MM.1S (cell line): Measurements from ENCODE around the gene ELP5.
A peak's percentile ranks its signal among the peaks of the same experiment; 100 is the strongest.

Experiments
- DNase-seq: peaks from one replicate; pipeline ENCODE4 v3.0.0-alpha.2; 2015
- H2AFZ ChIP-seq: fragments of 300-600 bp; sonication (generic); 2 replicates; pipeline ENCODE4 v1.6.0; 2016; ENCODE audit warnings: antibody characterized with exemption, low read length
- H3F3A ChIP-seq: fragments of 300-600 bp; sonication (generic); 2 replicates; pipeline ENCODE4 v1.6.1; 2016; ENCODE audit warnings: mild to moderate bottlenecking, antibody characterized with exemption, low read length, moderate library complexity, mixed read lengths; ENCODE audit not compliant: insufficient read depth
- H3K27ac ChIP-seq: fragments of 300-600 bp; sonication (generic); 2 replicates; pipeline ENCODE4 v1.5.1; 2016; ENCODE audit warnings: mild to moderate bottlenecking, low read length
- H3K27me3 ChIP-seq: fragments of 300-600 bp; sonication (generic); replicated peaks from 2 replicates; pipeline ENCODE4 v1.6.0; 2016; ENCODE audit warnings: low read length; ENCODE audit not compliant: insufficient read depth
- H3K36me3 ChIP-seq: fragments of 300-600 bp; sonication (generic); replicated peaks from 2 replicates; pipeline ENCODE4 v1.6.1; 2016; ENCODE audit warnings: mild to moderate bottlenecking, low read length, mixed read lengths; ENCODE audit not compliant: insufficient read depth
- H3K4me1 ChIP-seq: fragments of 300-600 bp; sonication (generic); 2 replicates; pipeline ENCODE4 v1.6.1; 2016; ENCODE audit warnings: low read length, mixed read lengths
- H3K4me2 ChIP-seq: fragments of 300-600 bp; sonication (generic); 2 replicates; pipeline ENCODE4 v1.6.0; 2016; ENCODE audit warnings: low read depth, low read length
- H3K4me3 ChIP-seq: fragments of 300-600 bp; sonication (generic); 2 replicates; pipeline ENCODE4 v1.5.1; 2016; ENCODE audit warnings: low read length, mixed read lengths
- H3K79me2 ChIP-seq: fragments of 300-600 bp; sonication (generic); 2 replicates; pipeline ENCODE4 v1.6.1; 2016; ENCODE audit warnings: mixed run types, low read length, mixed read lengths
- H3K9ac ChIP-seq: fragments of 300-600 bp; sonication (generic); 2 replicates; pipeline ENCODE4 v1.6.1; 2016; ENCODE audit warnings: low read length, mixed read lengths
- H3K9me2 ChIP-seq: fragments of 300-600 bp; sonication (generic); replicated peaks from 2 replicates; pipeline ENCODE4 v1.6.1; 2016; ENCODE audit warnings: mild to moderate bottlenecking, low read length, mixed read lengths; ENCODE audit not compliant: insufficient read depth
- H3K9me3 ChIP-seq: fragments of 300-600 bp; sonication (generic); replicated peaks from 2 replicates; pipeline ENCODE4 v1.6.1; 2016; ENCODE audit warnings: mild to moderate bottlenecking, low read length, mixed read lengths; ENCODE audit not compliant: insufficient read depth
- H4K20me1 ChIP-seq: fragments of 300-600 bp; sonication (generic); 2 replicates; pipeline ENCODE4 v1.6.1; 2016; ENCODE audit warnings: mild to moderate bottlenecking, low read length, moderate library complexity, mixed read lengths; ENCODE audit not compliant: insufficient read depth
- CTCF ChIP-seq: fragments of 300-600 bp; sonication (generic); IDR thresholded peaks from 2 replicates; pipeline ENCODE4 v1.5.1; 2016; ENCODE audit warnings: antibody characterized with exemption, low read length, mixed read lengths
- EZH2 ChIP-seq: fragments of 300-600 bp; sonication (generic); optimal IDR thresholded peaks from 2 replicates; pipeline ENCODE3; 2017; ENCODE audit warnings: low read depth, mild to moderate bottlenecking, antibody characterized with exemption, low read length, mixed read lengths
- EZH2phosphoT487 ChIP-seq: fragments of 300-600 bp; sonication (generic); IDR thresholded peaks from 2 replicates; pipeline ENCODE4 v1.6.1; 2018; ENCODE audit warnings: antibody characterized with exemption, low read length

ELP5 gene

GRCh38 chr17:7232114-7232513 lies 19.9 kb upstream of the ELP5 start:
- no peak for DNase-seq
- Histone ChIP-seq H3K9ac (no peak overlapping the region), H3K9me3 (no peaks in the 10 kb centered on the region), H3K27me3 (no peaks in the 10 kb centered on the region), H3K4me2 (no peak overlapping the region), H4K20me1 (no peaks in the 10 kb centered on the region), H3F3A (peaks cover 17% of the 10 kb centered on the region), H3K79me2 (peaks cover 71% of the 10 kb centered on the region), H3K9me2 (no peaks in the 10 kb centered on the region), H3K4me1 (peaks cover 15% of the 10 kb centered on the region), H3K27ac (no peak overlapping the region), H2AFZ (no peak overlapping the region), H3K36me3 (no peaks in the 10 kb centered on the region; the same call in 1 of the 2 replicates), H3K4me3 (no peak overlapping the region)
- TF ChIP-seq CTCF (no peak), EZH2 (no peak), EZH2phosphoT487 (no peak)

GRCh38 chr17:7233701-7234082 lies 18.3 kb upstream of the ELP5 start:
- Histone ChIP-seq H2AFZ (peak overlapping the region; percentile 86), H3F3A (peaks cover 25% of the 10 kb centered on the region), H3K27ac (peak overlapping the region; percentile 46; the same call in 1 of the 2 replicates), H3K4me3 (peak overlapping the region; percentile 99), H3K79me2 (peaks cover 80% of the 10 kb centered on the region), H3K9me3 (no peaks in the 10 kb centered on the region), H3K36me3 (no peaks in the 10 kb centered on the region; the same call in 1 of the 2 replicates), H4K20me1 (no peaks in the 10 kb centered on the region), H3K4me2 (peak overlapping the region; percentile 97), H3K27me3 (no peaks in the 10 kb centered on the region), H3K4me1 (peaks cover 19% of the 10 kb centered on the region), H3K9ac (peak overlapping the region; percentile 79), H3K9me2 (no peaks in the 10 kb centered on the region)
- TF ChIP-seq CTCF (no peak), EZH2phosphoT487 (no peak), EZH2 (no peak)
- no peak for DNase-seq

GRCh38 chr17:7234083-7234951 lies 17.7 kb upstream of the ELP5 start, which contains the start of gene DVL2:
DVL2 (minus strand) TSS chr17:7234517; CDS start chr17:7234262, 255 bp downstream.
- Histone ChIP-seq H3K9me3 (no peaks in the 10 kb centered on the region), H3K27ac (peak within 1 kb of the TSS; percentile 46; the same call in 1 of the 2 replicates), H3K9ac (peak within 1 kb of the TSS; percentile 79), H3K4me2 (peak within 1 kb of the TSS; percentile 97), H3K27me3 (no peaks in the 10 kb centered on the region), H3F3A (peaks cover 25% of the 10 kb centered on the region), H3K79me2 (peaks cover 86% of the 10 kb centered on the region), H4K20me1 (no peaks in the 10 kb centered on the region), H3K36me3 (no peaks in the 10 kb centered on the region; the same call in 1 of the 2 replicates), H3K4me3 (peak within 1 kb of the TSS; percentile 99), H3K4me1 (peaks cover 19% of the 10 kb centered on the region), H2AFZ (peak within 1 kb of the TSS; percentile 86), H3K9me2 (no peaks in the 10 kb centered on the region)
- no peak for TF ChIP-seq EZH2
- no peak for TF ChIP-seq EZH2phosphoT487
- TF ChIP-seq CTCF: no peak
- peak; percentile 95 for DNase-seq
